Dermis blood vessel endothelial cell (primary cell): ENCODE data around the gene ADAMTS4. TPM values are rescaled to one million over a fixed set of nuclear protein-coding genes. Genes with fewer than 3 reads are reported as not detected.

Experiments
- DNase-seq: peaks from one replicate; pipeline ENCODE4 v3.0.0; 2010
- total RNA-seq: library from RNA; depleted of rRNA; stranded (reverse); fragments of >200 nt; gene quantifications from 2 replicates; pipeline ENCODE4 v1.2.3, GENCODE V29; 2014

Gene ADAMTS4
- total RNA-seq, 1 donor from 2014 or later: 19.7 TPM

DNA sequence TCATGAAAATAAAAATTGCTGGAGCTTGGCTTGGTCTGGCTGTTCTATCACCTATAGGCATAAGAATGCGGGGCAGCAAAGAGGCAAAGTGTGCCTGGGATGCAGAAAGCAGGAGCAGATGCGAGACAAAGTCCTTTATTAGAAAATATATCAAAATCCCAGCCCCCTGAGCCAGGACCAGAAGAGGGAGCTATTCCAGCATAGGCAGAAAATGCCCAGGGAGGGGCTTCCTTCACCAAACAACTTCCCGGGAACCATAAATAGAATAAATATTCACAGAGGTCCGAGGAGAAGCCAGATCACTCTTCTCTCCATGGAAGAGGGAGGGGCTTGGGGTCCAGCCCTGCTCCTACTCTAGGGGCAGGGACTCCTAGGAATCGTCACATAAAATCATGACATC lies 27.7 kb downstream of the ADAMTS4 start:
- DNase-seq: no peak

DNA sequence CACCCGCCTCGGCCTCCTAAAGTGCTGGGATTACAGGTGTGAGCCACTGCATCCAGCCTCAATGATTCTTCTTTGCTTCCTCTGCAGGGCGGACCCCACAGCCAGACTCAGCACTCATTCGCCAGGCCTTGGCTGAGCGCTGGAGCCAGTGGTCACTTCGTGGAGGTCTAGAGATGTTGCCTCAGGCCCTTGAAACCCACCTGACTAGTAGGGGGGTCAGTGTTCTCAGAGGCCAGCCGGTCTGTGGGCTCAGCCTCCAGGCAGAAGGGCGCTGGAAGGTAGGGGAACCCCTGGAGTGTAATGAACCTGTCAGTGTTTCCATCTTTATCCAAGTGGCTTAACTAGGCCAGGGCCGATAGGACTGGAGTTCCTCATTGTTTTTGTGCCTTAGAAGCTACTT lies 29.9 kb downstream of the ADAMTS4 start:
- no peak for DNase-seq

DNA sequence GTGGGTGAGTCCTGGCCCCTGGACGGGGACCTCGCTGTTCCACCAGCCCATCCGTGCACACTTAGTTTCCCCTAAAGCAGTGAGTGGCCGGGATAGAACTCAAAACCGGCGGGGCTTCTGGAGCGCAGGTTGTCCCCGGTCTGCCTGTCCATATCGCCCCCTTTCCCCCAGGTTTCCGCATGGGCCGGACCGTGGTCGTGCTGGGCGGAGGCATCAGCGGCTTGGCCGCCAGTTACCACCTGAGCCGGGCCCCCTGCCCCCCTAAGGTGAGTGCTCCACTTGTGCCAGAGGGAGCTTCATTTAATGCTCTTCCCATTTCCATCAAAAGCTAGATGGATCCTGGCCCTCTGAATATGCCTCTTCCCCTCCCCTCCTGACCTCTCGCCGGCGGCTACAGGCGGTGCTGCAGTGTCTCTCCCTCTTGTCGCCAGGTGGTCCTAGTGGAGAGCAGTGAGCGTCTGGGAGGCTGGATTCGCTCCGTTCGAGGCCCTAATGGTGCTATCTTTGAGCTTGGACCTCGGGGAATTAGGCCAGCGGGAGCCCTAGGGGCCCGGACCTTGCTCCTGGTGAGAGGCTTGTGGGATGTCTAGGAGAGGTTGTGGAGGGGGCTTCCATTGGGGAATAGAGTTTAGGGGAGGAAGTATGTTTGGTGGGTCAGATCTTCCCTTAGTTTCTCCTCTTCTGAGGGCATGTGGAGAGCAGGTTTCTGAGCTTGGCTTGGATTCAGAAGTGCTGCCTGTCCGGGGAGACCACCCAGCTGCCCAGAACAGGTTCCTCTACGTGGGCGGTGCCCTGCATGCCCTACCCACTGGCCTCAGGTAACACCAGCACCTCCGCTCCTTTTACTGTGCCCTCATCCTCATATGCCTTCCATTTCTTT lies 31.9 kb downstream of the ADAMTS4 start:
- peak; percentile 44 for DNase-seq

DNA sequence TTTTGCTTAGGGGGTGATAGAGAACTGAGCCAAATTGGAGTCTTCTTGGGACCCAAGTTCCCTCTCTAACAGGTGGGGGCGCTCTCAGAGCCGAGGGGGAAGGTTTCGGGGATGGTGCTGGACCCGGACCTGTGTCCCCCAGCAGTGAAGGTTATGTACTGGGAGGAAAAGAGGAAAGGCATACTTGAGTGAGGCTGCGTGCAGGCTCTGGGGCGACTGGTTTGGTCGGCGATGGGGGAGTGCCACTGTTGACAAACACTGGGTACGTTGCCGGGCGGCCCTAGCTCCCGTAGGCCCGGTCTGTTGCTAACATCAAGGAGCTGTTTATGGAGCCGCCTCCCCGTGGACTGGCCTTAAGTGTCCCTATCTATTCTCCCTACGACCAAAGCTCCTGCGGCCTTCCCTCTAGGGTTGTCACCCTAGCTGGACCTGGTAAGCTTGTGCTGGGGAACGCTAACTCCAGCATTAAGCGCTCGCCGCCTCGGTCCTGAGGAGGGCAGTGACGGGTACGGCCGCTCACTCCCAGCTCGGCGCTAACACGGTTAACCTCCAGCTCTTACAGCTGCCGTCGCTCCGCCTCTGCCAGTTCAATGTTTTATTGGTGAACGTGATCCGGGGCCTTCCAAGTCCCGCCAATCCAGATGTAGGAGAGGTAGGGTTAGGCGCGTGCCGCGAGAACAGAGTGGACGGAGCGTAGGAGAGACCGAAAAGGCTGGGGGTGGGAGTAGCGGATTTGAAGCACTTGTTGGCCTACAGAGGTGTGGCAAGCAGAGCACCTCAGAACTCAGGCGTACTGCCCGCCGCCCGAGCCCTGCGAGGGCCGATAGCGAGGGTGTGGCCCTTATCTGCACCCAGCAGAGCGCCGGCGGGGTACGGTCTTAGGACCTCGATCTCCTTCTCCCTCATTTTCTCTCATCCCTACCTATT lies 32.8 kb downstream of the ADAMTS4 start, which contains the start of gene PPOX:
Gene PPOX, plus strand, starts transcription at position 685 of the 927 bp plus-strand sequence. CDS start 422 bp downstream, outside the sequence.
- DNase-seq: peak; percentile 99

DNA sequence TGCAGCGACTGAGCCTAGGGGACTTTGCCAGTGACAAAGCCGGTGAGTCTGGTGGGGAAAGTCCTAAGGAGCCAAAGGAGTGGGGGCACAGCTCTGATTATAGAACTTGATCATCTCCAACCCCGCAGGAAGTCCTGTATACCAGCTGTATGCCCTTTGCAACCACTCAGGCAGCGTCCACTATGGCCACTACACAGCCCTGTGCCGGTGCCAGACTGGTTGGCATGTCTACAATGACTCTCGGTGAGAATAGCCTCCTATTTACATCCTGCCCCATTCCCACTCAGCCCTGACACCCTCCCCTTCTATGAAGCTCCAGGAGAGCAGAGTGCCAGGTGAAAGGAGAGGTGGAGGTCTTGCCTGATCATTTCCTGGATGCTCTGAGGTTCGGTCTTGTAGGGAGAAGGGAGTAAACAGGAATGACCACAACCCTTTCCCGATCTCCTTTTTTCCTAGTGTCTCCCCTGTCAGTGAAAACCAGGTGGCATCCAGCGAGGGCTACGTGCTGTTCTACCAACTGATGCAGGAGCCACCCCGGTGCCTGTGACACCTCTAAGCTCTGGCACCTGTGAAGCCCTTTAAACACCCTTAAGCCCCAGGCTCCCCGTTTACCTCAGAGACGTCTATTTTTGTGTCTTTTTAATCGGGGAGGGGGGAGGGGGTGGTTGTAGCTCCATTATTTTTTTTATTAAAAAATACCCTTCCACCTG lies 33.8 kb downstream of the ADAMTS4 start:
- no peak for DNase-seq

DNA sequence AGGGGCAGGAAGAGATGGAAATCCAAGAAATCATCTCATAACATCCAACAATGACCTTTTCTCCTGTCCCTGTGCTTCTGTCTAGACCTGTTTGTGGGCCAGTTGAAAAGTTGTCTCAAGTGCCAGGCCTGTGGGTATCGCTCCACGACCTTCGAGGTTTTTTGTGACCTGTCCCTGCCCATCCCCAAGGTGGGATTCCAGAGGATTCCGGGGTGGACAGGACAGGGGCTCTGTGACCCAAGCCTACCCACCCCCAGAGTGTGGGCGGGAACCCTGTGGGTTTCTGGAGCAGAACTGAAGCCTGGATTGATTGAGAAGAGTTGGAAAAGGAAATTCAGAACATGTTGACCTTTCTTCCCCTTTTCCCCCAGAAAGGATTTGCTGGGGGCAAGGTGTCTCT lies 35.1 kb downstream of the ADAMTS4 start:
- no peak for DNase-seq

DNA sequence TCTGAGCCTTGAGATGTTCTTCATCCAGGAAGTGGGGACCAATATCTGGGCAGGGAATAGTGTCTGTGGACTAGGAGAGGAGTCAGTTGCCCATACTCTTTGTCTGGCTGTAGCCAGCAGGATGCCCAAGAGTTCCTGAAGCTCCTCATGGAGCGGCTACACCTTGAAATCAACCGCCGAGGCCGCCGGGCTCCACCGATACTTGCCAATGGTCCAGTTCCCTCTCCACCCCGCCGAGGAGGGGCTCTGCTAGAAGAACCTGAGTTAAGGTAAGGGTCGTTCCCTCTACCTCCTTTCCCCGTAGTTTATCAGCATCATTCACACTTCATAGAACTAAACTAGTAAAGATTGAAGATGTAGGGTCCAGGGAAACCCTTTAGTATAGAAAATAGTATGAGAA lies 36.0 kb downstream of the ADAMTS4 start:
- no peak for DNase-seq

DNA sequence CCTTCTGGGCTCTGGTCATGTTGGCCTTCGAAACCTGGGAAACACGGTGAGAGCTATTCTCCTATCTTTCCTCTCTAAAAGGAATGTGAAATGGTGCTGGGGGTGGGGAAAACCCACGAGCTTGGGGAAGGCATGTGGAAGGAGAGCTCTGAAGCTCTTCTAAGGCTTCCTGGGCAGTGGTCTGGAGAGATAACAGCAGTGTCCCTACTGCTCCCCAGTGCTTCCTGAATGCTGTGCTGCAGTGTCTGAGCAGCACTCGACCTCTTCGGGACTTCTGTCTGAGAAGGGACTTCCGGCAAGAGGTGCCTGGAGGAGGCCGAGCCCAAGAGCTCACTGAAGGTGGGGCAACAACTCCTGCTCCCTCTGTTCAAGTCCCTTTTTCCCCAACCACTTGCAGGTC lies 36.8 kb downstream of the ADAMTS4 start:
- DNase-seq: no peak

DNA sequence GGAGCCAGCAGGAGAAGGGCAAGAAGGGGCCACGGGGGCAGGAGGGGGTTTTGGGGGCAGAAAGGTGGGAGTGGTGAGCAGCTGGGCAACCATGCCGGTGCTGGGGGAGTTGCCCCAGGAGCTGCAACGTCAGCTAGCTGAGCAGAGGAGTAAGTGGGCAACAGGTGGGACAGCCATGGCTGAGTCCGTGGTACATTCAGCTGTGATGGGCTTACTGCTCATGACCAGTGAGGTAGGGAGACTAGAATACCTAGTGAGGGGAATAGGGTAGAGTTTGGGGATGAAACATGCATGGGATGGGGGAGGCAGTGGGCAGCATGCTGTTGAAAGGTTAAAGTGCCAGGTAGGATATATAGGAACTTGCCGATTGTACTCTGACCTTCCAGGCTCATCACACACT lies 37.2 kb downstream of the ADAMTS4 start:
- DNase-seq: no peak

DNA sequence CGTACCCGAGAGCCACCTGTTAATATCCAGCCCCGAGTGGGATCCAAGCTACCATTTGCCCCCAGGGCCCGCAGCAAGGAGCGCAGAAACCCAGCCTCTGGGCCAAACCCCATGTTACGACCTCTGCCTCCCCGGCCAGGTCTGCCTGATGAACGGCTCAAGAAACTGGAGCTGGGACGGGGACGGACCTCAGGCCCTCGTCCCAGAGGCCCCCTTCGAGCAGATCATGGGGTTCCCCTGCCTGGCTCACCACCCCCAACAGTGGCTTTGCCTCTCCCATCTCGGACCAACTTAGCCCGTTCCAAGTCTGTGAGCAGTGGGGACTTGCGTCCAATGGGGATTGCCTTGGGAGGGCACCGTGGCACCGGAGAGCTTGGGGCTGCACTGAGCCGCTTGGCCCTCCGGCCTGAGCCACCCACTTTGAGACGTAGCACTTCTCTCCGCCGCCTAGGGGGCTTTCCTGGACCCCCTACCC lies 38.1 kb downstream of the ADAMTS4 start:
- no peak for DNase-seq

DNA sequence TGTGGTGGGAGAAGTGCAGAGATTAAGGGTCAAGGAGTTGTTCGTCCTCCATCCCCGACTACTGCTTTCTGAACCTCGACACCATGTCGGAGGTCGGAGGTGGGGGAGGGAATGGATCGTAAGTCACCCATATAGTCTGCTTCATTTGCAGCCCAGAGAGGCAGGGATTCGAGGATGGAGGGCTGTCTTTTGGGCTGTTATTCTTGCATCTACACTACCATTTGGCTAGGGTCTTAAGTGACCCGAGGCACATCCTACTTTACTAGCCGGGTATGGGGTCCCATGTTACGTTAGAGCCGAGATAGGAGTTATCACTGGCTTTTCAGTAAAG lies 39.0 kb downstream of the ADAMTS4 start:
- DNase-seq: no peak

DNA sequence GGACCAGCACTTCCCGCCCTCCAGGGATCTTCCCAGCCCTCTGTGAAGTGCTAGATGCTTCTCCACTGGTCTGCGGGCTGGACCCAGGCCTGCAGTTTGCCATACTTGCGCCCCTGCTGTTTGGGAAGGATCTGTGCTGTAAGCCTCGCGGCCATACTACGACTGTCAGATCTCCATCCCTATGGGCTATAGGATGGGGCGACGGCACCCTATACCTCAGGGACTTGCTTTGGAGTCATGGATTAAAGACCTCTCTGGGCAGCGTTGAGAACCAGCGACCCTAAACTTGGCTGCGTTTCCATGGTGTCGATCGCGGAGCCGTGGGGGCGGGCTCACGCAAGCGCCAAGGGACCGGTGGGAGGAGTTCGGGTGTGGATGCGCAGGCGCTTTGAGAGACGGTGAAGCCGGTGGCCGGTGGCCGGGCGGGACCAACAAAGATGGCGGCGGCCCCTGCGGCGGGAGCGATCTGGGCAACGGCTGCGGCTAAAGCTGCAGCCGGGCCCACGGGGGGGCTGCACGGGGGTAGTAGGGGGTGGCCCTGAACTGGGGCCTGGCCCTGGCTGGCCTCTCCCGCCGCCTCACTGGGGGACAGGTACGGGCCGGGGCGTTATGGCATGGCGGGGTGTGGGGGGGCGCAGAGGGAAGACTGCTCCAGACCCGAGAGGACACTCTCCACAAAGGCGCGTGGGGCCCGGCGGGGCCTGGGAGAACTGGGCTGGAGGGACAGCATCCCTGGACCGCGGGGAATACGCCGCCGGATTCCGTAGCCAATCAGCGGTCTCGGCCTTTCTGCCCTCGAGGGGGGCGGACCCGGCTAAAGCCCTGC lies 39.6 kb downstream of the ADAMTS4 start, which contains the start of gene USP21:
Gene USP21, plus strand, starts transcription at position 414 of the 826 bp plus-strand sequence. CDS start 1,141 bp downstream, outside the sequence.
- peak; percentile 94 for DNase-seq

DNA sequence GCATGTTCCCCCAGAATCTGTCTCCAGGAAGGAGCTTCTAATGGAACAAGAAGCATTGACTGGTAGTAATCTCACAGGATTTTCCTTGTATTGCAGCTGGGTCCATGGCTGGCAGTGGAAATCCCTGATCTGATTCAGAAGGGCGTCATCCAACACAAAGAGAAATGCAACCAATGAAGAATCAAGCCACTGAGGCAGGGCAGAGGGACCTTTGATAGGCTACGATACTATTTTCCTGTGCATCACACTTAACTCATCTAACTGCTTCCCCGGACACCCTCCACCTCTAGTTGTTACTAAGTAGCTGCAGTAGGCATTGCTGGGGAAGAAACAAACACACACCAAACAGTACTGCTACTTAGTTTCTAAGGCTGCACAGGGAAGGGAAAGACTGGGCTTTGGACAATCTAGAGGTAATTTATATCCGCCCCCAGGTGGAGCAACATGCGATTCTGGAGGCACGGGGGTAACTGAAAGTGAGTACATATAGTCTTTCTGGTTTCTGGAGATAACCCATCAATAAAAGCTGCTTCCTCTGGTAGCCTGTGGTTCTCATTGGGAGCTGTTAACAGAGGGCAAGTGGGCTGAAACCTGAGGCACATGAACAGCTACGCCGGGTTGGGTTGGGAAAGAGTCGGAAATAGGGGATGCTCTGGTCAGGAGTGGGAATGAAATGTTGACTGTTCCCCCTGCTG lies 40.4 kb downstream of the ADAMTS4 start:
- DNase-seq: no peak

DNA sequence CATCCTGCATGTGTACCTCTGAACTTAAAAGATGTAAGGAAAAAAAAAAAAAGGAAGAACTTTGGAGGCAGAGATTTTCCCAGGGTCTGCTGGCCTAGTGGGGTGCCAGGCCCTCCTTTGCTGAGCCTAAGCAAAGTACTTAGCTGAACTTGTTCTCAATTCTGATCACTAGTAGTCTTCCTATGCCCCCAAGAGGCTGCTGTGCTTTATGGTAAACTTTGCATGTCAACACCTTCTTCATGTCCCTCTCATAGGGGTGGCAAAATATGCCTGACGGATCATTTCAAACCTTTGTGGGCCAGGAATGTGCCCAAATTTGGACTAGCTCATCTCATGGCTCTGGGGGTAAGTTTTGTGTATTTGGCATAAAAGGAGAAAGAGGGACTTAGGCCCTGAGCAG lies 41.0 kb downstream of the ADAMTS4 start:
- DNase-seq: no peak

DNA sequence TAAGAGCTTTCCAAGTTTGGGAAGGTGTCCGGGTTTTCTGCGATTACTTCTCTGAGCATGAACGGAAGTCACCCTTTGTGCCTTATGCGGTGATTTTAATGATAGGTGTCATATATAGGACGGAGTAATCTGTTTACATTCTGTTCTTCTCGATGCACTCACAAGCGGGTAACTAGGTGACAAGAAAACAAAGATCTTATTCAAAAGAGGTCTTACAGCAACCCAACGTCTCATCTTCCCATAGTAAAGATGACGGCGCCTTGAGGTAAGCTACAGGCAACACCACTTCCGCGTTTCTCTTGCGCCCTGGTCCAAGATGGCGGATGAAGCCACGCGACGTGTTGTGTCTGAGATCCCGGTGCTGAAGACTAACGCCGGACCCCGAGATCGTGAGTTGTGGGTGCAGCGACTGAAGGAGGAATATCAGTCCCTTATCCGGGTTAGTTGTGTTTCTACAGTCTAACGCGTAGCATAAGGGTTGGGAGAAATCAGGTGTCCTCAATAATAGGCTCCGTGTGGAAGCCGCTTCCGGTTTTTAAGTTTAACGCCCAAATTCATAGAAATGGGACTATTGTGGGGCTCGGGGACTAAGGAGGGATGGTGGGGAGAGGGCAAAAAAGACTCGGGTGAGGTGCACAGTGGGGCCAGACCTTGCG lies 45.0 kb downstream of the ADAMTS4 start, which contains the start of gene UFC1:
Gene UFC1, plus strand, starts transcription at position 297 of the 656 bp plus-strand sequence. Its CDS starts 20 bp downstream, at position 317.
- DNase-seq: peak; percentile 94

DNA sequence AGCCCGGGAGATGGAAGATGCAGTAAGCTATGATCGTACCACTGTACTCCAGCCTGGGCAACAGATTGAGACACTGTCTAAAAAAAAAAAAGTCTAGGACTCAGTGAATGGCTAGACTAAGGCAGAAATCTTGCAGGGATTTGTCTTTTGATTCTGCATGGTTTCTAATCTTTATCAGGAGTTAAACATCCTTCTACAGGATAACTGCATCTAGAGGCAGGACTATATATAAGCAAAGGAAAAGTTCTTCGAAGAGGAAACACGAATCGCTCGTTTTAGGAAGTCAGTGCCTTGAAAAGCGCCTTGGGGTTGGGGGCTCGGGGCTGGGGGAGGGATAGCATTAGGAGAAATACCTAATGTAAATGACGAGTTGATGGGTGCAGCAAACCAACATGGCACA lies 45.7 kb downstream of the ADAMTS4 start:
- no peak for DNase-seq

DNA sequence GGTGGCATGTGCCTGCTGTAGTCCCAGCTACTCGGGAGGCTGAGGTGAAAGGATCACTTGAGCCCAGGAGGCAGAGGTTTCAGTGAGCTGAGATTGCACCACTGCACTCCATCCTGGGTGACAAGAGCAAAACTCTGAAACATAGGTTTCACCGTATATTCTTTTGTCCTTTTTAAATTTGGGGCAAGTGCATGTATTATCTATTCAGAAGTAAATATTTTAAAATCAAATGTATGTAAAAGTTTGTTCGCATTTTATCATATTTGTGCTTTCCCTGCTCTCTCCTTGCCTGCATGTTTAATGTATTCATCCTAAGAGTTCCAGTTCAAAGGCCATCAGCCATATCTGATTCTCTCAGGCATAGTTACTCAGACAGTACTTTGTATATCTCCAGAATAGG lies 53.0 kb downstream of the ADAMTS4 start:
- no peak for DNase-seq

DNA sequence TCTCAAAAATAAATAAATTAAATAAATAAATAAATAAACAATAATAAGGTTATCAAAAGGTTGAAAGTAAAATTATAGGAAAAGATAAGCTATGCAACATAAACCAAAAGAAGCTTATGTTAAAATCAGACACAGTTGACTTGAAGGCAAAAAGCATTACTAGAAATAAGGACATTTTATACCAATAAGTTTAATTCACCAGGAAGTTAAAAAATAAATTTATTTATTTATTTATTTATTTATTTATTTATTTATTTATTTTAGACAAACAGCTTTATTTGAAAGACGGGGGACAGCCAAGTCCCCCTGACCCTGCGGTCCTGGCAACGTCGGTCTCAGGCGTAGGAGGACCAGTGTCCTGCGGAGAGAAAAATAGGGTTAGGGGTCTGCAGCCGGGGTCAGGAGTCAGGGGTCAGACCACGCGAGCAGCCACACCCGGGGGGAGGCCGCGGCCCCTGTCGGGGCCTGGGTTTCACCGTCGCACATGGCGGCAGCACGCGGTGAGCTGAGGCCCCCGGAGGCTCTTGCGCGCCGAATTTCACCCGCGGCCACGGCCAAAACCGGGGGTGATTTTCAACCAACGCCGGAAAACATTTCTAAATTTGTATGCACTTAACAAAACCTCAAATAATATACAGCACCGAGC lies 58.0 kb downstream of the ADAMTS4 start:
- no peak for DNase-seq

DNA sequence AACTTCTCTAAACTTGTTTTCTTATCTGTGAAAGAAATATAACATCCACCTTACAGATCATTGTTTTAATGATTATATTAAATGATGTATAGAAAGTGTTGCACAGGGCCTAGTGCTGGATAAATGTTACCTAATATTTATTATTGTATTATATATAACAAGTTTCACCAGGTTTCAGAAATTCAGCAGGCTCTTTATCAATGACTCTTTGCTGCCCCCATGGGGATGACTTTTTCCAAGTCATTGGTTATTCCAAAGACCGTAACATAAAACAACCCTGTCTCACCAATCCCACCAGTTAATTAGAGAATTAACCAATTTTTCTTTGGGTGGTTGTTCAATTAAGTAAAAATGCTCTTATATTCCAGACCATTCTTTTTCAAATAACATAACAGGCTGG lies 59.1 kb downstream of the ADAMTS4 start:
- DNase-seq: peak; percentile 83

DNA sequence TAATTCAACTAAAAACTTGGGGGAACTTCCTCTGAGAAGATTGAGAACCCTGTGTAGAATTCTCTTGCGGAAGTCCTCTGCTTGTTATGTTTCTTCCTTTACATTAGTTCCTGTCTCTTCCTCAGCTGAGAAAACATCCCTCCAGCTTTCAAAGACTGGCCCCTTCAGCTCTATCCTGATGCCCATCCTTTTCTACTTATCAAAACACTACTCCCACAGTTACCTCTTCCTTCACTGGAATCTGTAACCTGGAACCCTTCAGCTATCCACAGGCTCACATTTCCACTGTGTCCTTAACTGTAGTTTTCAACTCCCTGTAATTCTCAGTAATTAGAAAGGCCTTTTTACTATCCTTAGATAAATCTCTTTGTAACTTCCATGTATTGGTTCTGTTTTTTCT lies 60.4 kb downstream of the ADAMTS4 start:
- DNase-seq: no peak
